Pancreas (tissue), 10 donors: ENCODE measurements around the gene ENTR1. TPM values are rescaled to one million over a fixed set of nuclear protein-coding genes. Genes with fewer than 3 reads are reported as not detected.
A peak's percentile ranks its signal among the peaks of the same experiment; 100 is the strongest.

Source experiments
- ATAC-seq, 4 donors: fragments of 200-7000 bp; cut with Tn5 transposase; one replicate each; pipeline versions ENCODE4 v1.8.0 to v1.9.1; 2020; ENCODE audit warnings: mild to moderate bottlenecking in 4 of 4, moderate library complexity in 4 of 4
- DNase-seq, 6 donors: peaks; one replicate each; pipeline ENCODE4 v3.0.0-alpha.2; 2020
- FAIRE-seq: peaks from 2 replicates; lab custom pipeline; 2012; peaks lifted over from hg19 to GRCh38; lab: Jason Lieb, UNC
- H3K27ac ChIP-seq, 4 donors: fragments of 200-600 bp; sonication (generic); 1 replicate in 3 of 4; 2 replicates in 1 of 4; pipeline versions ENCODE4 v1.5.0 to v1.8.0; 2020
- H3K27me3 ChIP-seq, 4 donors: fragments of 200-600 bp; one replicate each; pipeline ENCODE4 v1.8.0; 2021
- H3K36me3 ChIP-seq, 3 donors: fragments of 200-600 bp; sonication (generic) in 1 of 3; one replicate each; pipeline versions ENCODE4 v1.5.0 to v1.8.0; 2020 to 2021
- H3K4me1 ChIP-seq, 3 donors: fragments of 200-600 bp; one replicate each; pipeline ENCODE4 v1.8.0; 2021
- H3K4me3 ChIP-seq, 4 donors: fragments of 200-600 bp; sonication (generic) in 2 of 4; one replicate each; pipeline versions ENCODE4 v1.5.0 to v1.8.0; 2020 to 2021
- H3K9me3 ChIP-seq, 4 donors: fragments of 200-600 bp; one replicate each; pipeline ENCODE4 v1.8.0; 2021
- CTCF ChIP-seq, 4 donors: fragments of 200-600 bp; sonication (generic) in 3 of 4; IDR thresholded peaks; one replicate each; pipeline versions ENCODE4 v1.5.0 to v1.8.0; 2021; ENCODE audit warnings: antibody characterized with exemption in 4 of 4
- WGBS, 2 donors: extraction: QIAGEN DNeasy Blood & Tissue Kit; methylation state at CpG; one replicate each; pipeline ENCODE4 v1.1.7; 2013; 5-methylcytosine and 5-hydroxymethylcytosine counted together
- intact Hi-C, 3 donors: fragments of 100-400 bp; cut with DNase I; formaldehyde crosslinking; loops; one replicate each; pipeline versions ENCODE4 v1.11.1 to v1.14.2; 2022
- polyA plus RNA-seq, 2 donors: library from polyadenylated mRNA; stranded (reverse); fragments of 200-250 nt; gene quantifications; one replicate each; pipeline ENCODE4 v1.2.3, GENCODE V29; 2013
- total RNA-seq, 6 donors: library from RNA; stranded (reverse); fragmentation: NEBNext Ultra II Directional in 4 of 6; extraction: Animal tissue kit (Norgen Biotek cat#: 25700) in 4 of 6; gene quantifications; one replicate each; pipeline versions ENCODE4 v1.2.1 to v1.2.4, GENCODE V29; 2021 to 2023
- donor health status: healthy with polysubstance abuse.
- donor health status: DM: no; HTN: no; CAD: no; lungs with moderate emphysema.
- donor health status: DM: no; HTN: no; CAD: no.
- donor health status: control.
- donor health status: control.
- donor health status: Bipolar disorder and iron deficiency.
- donor health status: DM: yes; HTN: yes; CAD: no.
- donor health status: DM: no; HTN: no; CAD: no.
- donor health status: DM: no; HTN: no; CAD: no.
- donor health status: DM: yes; HTN: yes; CAD: no.

The ENTR1 gene
- total and polyA plus RNA-seq, 8 donors, result 13.8 to 36.6 (median 22.2) TPM

GRCh38 chr9:136403915-136404800 is 6.3 kb downstream of the ENTR1 start:
- FAIRE-seq (no peak), ATAC-seq (no peak), DNase-seq (peak in 1 of 6 donors; percentile 58)
- no peaks in the 10 kb centered on the region for H3K9me3 ChIP-seq
- peaks cover 0 to 5% (median under 1%) of the 10 kb centered on the region in 3 donors for H3K4me1 ChIP-seq
- H3K4me3 ChIP-seq, result no peak overlapping the region
- peaks cover 0 to 19% (median 6%) of the 10 kb centered on the region in 3 donors for H3K36me3 ChIP-seq
- no peak for TF ChIP-seq CTCF (IDR thresholded peaks at IDR 0.05)
- H3K27ac ChIP-seq, result no peak overlapping the region
- WGBS, 2 donors, result 90 to 92% methylated on average over 32 of the region's 32 CpGs
- H3K27me3 ChIP-seq, result no peaks in the 10 kb centered on the region
- intact Hi-C loops, result loop anchor here in 1 of 3 donors (5.0 kb wide), 1 partner anchor 228 kb away; no protein-coding TSS in a partner anchor

- no peak for ATAC-seq
- WGBS, 2 donors, result 93 to 94% methylated on average over 5 of the region's 5 CpGs
- Histone ChIP-seq H3K36me3 (peaks cover 0 to 19% (median 6%) of the 10 kb centered on the region in 3 donors), H3K27ac (no peak overlapping the region), H3K27me3 (no peaks in the 10 kb centered on the region), H3K9me3 (no peaks in the 10 kb centered on the region), H3K4me3 (no peak overlapping the region), H3K4me1 (peaks cover 0 to 9% (median 7%) of the 10 kb centered on the region in 3 donors)
- intact Hi-C loops, result loop anchor here in 1 of 3 donors (5.0 kb wide), 1 partner anchor 229 kb away; no protein-coding TSS in a partner anchor
- no peak for FAIRE-seq
- DNase-seq, result no peak
- no peak for TF ChIP-seq CTCF (IDR thresholded peaks at IDR 0.05)
These were observed 6.9 kb downstream of the ENTR1 start for GRCh38 chr9:136403538-136403914.

GRCh38 chr9:136402067-136402466 is 8.3 kb downstream of the ENTR1 start:
- FAIRE-seq (no peak), DNase-seq (peak in 1 of 6 donors; percentile 41), ATAC-seq (no peak)
- intact Hi-C loops, result loop anchor here in 1 of 3 donors (5.0 kb wide), 1 partner anchor 230 kb away; no protein-coding TSS in a partner anchor
- 45 to 49% methylated on average over 13 of the region's 13 CpGs for WGBS, 2 donors
- H3K9me3 ChIP-seq, result no peaks in the 10 kb centered on the region
- H3K4me1 ChIP-seq, result peaks cover 0 to 11% (median 7%) of the 10 kb centered on the region in 3 donors
- H3K4me3 ChIP-seq, result no peak overlapping the region
- no peak overlapping the region for H3K27ac ChIP-seq
- no peaks in the 10 kb centered on the region for H3K27me3 ChIP-seq
- TF ChIP-seq CTCF (IDR thresholded peaks at IDR 0.05), result no peak
- peaks cover 0 to 18% (median 4%) of the 10 kb centered on the region in 3 donors for H3K36me3 ChIP-seq

- ATAC-seq, result no peak
- Histone ChIP-seq H3K4me3 (no peak overlapping the region), H3K27ac (no peak overlapping the region), H3K36me3 (peaks cover 0 to 11% (median 4%) of the 10 kb centered on the region in 3 donors), H3K27me3 (no peaks in the 10 kb centered on the region), H3K9me3 (no peaks in the 10 kb centered on the region), H3K4me1 (peaks cover 0 to 11% (median 7%) of the 10 kb centered on the region in 3 donors)
- intact Hi-C loops, result loop anchor here in 1 of 3 donors (5.0 kb wide), 1 partner anchor 231 kb away; no protein-coding TSS in a partner anchor
- no peak for TF ChIP-seq CTCF (IDR thresholded peaks at IDR 0.05)
- WGBS, 2 donors, result 78 to 87% methylated on average over 18 of the region's 18 CpGs
- DNase-seq, result peak in 2 of 6 donors; percentile 48 to 66
- FAIRE-seq, result no peak
These were observed 9.1 kb downstream of the ENTR1 start for GRCh38 chr9:136401173-136401922.
